Lower lobe of right lung (tissue), 2 donors: Measurements from ENCODE around the gene BMP2. TPM values are rescaled to one million over a fixed set of nuclear protein-coding genes. Genes with fewer than 3 reads are reported as not detected.

Experiments
- ATAC-seq, 2 donors: fragments of 200-7000 bp; cut with Tn5 transposase; one replicate each; pipeline ENCODE4 v1.9.1; 2020 to 2022; ENCODE audit warnings: mild to moderate bottlenecking in 2 of 2, moderate library complexity in 2 of 2
- DNase-seq: peaks from one replicate; pipeline ENCODE4 v3.0.0-alpha.2; 2020
- H3K27ac ChIP-seq: fragments of 200-600 bp; one replicate; pipeline ENCODE4 v1.8.0; 2022
- H3K27me3 ChIP-seq: fragments of 200-600 bp; one replicate; pipeline ENCODE4 v1.8.0; 2022; ENCODE audit warnings: low read depth
- H3K36me3 ChIP-seq: fragments of 200-600 bp; one replicate; pipeline ENCODE4 v1.8.0; 2022; ENCODE audit warnings: mild to moderate bottlenecking
- H3K4me1 ChIP-seq: fragments of 200-600 bp; one replicate; pipeline ENCODE4 v1.8.0; 2022
- H3K4me3 ChIP-seq: fragments of 200-600 bp; one replicate; pipeline ENCODE4 v1.8.0; 2022; ENCODE audit warnings: mild to moderate bottlenecking
- H3K9me3 ChIP-seq: fragments of 200-600 bp; one replicate; pipeline ENCODE4 v1.8.0; 2022
- intact Hi-C: fragments of 100-400 bp; cut with DNase I; formaldehyde crosslinking; loops from one replicate; pipeline ENCODE4 v1.11.0; 2022
- long read RNA-seq: library from polyadenylated mRNA; unstranded; transcript quantifications from one replicate; pipeline ENCODE4 v2.0.0, GENCODE V29; 2021
- total RNA-seq: library from RNA; stranded (reverse); fragmentation: NEBNext Ultra II Directional; extraction: Animal tissue kit (Norgen Biotek cat#: 25700); gene quantifications from one replicate; pipeline ENCODE4 v1.2.1, GENCODE V29; 2021
- TF ChIP-seq, protein P1 (sequence below): fragments of 200-600 bp; IDR thresholded peaks from one replicate; pipeline ENCODE4 v1.8.0; 2022; ENCODE audit warnings: antibody characterized with exemption, mild to moderate bottlenecking
- donor health status: DM: no; HTN: yes; CAD: no; lungs with severe emphysema.

The BMP2 gene
- 12.4 TPM for total RNA-seq
- long read RNA-seq, transcript BMP2-201 (3 exons, 3,601 nt) = major isoform, 28 of 40 reads
- long read RNA-seq, partial matches to known transcripts = 8 of 40 reads
- long read RNA-seq, other reads (novel, unspliced or antisense) = 4 of 40 reads

DNA sequence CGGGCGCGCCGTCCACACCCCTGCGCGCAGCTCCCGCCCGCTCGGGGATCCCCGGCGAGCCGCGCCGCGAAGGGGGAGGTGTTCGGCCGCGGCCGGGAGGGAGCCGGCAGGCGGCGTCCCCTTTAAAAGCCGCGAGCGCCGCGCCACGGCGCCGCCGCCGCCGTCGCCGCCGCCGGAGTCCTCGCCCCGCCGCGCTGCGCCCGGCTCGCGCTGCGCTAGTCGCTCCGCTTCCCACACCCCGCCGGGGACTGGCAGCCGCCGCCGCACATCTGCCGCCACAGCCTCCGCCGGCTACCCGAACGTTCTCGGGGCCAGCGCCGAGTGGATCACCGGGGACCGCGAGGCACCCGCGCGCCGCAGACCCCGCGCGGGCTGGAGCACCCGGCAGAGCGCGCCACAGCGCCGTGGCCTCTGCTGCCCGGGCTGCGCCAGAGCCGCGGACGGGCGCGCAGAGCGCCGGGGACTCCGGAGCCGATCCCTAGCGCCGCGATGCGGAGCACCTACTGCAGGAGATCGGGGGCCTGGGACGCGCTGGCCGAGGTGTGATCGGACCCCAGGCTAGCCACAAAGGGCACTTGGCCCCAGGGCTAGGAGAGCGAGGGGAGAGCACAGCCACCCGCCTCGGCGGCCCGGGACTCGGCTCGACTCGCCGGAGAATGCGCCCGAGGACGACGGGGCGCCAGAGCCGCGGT lies at the start of gene BMP2:
Gene BMP2, plus strand, starts transcription at position 151 of the 692 bp plus-strand sequence. CDS start 2,441 bp downstream, outside the sequence.
- no peaks in the 10 kb centered on the region for H3K9me3 ChIP-seq

DNA sequence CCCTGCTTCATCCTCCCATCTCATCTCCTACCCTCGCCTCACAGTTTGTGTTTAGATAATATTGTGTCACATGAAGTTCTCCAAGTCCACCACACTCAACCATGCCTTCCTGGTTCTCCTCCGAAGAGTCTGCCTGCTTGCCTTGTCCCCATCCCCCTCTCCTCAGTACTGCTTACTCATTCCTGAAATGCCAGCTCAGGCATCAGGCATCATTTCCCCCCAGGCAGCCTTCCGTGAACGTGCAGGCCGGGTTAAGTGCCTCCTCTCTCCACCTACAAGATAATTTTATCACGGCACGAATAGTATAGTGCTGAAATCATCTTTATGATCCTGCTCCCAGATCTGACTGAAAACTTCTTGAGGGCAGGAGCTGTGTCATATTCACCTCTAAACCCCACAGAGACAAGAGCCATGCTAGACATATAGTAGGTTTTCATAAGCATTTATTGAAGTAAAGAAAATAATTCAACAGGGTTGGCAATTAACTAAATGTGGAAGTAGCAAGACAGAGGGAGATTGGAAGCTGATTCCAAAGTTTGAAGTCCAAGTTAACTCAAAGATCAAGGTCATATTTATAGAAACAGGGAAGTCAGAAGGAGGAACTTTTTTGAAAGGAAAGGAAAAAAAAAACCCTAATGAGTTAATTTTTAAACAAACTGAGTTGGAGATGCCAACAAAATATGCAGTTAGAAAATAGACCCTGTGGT lies 48.7 kb upstream of the BMP2 start:
- no peaks in the 10 kb centered on the region for H3K4me1 ChIP-seq
- H3K4me3 ChIP-seq = no peak overlapping the region
- no peaks in the 10 kb centered on the region for H3K36me3 ChIP-seq
- peak; percentile 23 to 59 for ATAC-seq
- no peak for DNase-seq
- no peaks in the 10 kb centered on the region for H3K27me3 ChIP-seq
- intact Hi-C loops = no loop called here
- no peak overlapping the region for H3K27ac ChIP-seq
- no peaks in the 10 kb centered on the region for H3K9me3 ChIP-seq
- TF ChIP-seq, protein P1, sequence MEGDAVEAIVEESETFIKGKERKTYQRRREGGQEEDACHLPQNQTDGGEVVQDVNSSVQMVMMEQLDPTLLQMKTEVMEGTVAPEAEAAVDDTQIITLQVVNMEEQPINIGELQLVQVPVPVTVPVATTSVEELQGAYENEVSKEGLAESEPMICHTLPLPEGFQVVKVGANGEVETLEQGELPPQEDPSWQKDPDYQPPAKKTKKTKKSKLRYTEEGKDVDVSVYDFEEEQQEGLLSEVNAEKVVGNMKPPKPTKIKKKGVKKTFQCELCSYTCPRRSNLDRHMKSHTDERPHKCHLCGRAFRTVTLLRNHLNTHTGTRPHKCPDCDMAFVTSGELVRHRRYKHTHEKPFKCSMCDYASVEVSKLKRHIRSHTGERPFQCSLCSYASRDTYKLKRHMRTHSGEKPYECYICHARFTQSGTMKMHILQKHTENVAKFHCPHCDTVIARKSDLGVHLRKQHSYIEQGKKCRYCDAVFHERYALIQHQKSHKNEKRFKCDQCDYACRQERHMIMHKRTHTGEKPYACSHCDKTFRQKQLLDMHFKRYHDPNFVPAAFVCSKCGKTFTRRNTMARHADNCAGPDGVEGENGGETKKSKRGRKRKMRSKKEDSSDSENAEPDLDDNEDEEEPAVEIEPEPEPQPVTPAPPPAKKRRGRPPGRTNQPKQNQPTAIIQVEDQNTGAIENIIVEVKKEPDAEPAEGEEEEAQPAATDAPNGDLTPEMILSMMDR = no peak

More for the DNA sequence above, at the start of gene BMP2:
- intact Hi-C loops = no loop called here
- peak; percentile 67 for DNase-seq
- peak; percentile 73 to 78 for ATAC-seq
- peaks cover 7% of the 10 kb centered on the region for H3K27me3 ChIP-seq
- H3K27ac ChIP-seq = peak within 1 kb of the TSS; percentile 84
- peaks cover 16% of the 10 kb centered on the region for H3K4me1 ChIP-seq
- peak within 1 kb of the TSS; percentile 84 for H3K4me3 ChIP-seq
- TF ChIP-seq, protein P1 = no peak
- H3K36me3 ChIP-seq = peaks cover 4% of the 10 kb centered on the region

DNA sequence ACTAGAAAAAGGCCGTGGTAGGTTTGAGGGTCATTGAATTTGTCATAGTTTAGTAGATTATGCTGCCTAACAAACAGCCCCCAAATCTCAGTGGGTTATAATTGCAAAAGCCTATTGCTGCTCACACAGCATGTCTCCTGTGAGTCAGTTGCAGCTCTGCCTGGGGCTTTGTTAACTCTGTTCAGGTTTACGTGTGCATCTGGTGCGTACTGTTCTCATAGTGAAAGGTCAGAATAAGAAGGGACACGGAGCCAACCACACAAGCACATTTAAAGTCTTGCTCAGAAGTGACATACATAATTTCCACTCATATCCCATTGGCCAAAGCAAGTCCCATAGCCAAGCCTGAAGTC lies 48.1 kb upstream of the BMP2 start:
- Histone ChIP-seq H3K4me3 (no peak overlapping the region), H3K4me1 (no peaks in the 10 kb centered on the region), H3K27me3 (no peaks in the 10 kb centered on the region), H3K9me3 (no peaks in the 10 kb centered on the region), H3K27ac (no peak overlapping the region), H3K36me3 (no peaks in the 10 kb centered on the region)
- no peak for ATAC-seq
- DNase-seq = no peak
- intact Hi-C loops = no loop called here
- TF ChIP-seq, protein P1 = no peak

DNA sequence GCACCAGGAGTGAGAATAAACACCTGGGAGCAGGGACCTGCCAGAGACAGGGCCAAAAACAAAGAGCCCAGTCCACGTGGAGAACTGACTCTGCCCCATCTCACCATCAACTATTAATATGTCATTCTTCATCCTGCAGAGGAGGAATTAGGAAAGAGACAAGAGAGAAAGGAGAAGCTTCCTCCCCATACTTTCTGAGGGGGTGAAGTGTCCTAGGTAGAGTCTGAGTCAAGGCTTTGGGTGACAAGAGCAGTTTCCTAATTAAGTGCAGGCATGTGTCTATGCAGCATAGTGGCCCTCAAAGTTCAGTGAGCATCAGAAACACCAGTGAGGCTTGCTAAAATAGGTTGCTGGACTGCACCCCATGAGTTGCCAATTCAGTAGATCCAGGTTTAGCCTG lies 40.7 kb upstream of the BMP2 start:
- H3K9me3 ChIP-seq = no peaks in the 10 kb centered on the region
- H3K36me3 ChIP-seq = no peaks in the 10 kb centered on the region
- H3K4me3 ChIP-seq = no peak overlapping the region
- ATAC-seq (no peak), DNase-seq (no peak)
- no peak overlapping the region for H3K27ac ChIP-seq
- TF ChIP-seq, protein P1 = no peak
- intact Hi-C loops = no loop called here
- H3K27me3 ChIP-seq = no peaks in the 10 kb centered on the region
- no peaks in the 10 kb centered on the region for H3K4me1 ChIP-seq

DNA sequence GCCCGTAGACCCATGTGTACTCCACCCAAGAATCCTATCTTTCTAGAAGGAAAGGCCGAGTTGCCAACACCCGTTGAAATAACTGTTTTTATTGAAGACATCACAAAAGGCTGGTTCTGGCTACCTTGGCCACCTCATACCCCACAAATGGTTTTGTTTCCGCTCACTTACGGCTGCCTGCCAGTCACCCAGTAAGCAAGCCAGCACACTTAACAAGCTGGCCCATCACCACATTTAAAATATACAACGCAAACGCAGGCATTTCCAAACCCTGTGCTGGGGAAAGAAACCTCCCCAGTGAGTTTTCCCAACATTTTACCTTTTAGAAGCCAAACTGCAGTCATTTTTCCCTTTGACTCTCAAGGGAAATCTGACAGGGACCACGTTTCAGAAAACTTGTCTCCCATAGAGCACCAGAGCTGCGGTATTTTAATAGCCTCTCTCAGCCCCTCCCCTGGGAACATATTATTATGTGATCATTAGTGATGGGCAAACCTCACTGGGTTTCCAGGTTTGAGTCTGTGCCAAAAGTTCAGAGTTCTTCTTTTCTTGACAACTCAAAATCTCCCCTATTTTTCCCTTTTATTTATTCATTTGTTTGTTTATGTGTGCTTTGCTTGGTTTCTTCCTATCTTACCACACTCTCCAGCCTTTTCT lies 36.7 kb upstream of the BMP2 start:
- no peaks in the 10 kb centered on the region for H3K27me3 ChIP-seq
- TF ChIP-seq, protein P1 = no peak
- H3K27ac ChIP-seq = no peak overlapping the region
- no peaks in the 10 kb centered on the region for H3K4me1 ChIP-seq
- H3K36me3 ChIP-seq = no peaks in the 10 kb centered on the region
- intact Hi-C loops = no loop called here
- DNase-seq (no peak), ATAC-seq (no peak)
- H3K4me3 ChIP-seq = no peak overlapping the region
- H3K9me3 ChIP-seq = no peaks in the 10 kb centered on the region
